Measurements from ENCODE around the gene HMCN1.

Gene HMCN1

GRCh38 chr1:185960422-185961321, 226.5 kb downstream of the HMCN1 start:
- peak; percentile 67 for DNase-seq (ENCODE audit: low read depth, low spot score)
- ChIA-PET CTCF (interaction anchor here (0.8 kb wide), 1 partner anchor 241 kb away, joined by 3 read pairs; no protein-coding TSS in a partner anchor), POLR2A (interaction anchor here (1.3 to 1.9 kb wide), 2 partner anchors 9 to 11 kb away, joined by 5 to 7 read pairs; no protein-coding TSS in a partner anchor)
- TF ChIP-seq, protein P1, sequence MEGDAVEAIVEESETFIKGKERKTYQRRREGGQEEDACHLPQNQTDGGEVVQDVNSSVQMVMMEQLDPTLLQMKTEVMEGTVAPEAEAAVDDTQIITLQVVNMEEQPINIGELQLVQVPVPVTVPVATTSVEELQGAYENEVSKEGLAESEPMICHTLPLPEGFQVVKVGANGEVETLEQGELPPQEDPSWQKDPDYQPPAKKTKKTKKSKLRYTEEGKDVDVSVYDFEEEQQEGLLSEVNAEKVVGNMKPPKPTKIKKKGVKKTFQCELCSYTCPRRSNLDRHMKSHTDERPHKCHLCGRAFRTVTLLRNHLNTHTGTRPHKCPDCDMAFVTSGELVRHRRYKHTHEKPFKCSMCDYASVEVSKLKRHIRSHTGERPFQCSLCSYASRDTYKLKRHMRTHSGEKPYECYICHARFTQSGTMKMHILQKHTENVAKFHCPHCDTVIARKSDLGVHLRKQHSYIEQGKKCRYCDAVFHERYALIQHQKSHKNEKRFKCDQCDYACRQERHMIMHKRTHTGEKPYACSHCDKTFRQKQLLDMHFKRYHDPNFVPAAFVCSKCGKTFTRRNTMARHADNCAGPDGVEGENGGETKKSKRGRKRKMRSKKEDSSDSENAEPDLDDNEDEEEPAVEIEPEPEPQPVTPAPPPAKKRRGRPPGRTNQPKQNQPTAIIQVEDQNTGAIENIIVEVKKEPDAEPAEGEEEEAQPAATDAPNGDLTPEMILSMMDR (IDR thresholded peaks at IDR 0.05; ENCODE audit: insufficient read depth, low read length, missing control alignments), result no peak
- no peak overlapping the region for H3K4me3 ChIP-seq (ENCODE audit: low read depth, low read length)

GRCh38 chr1:185961664-185962063, 227.5 kb downstream of the HMCN1 start:
- no peak overlapping the region for H3K4me3 ChIP-seq (ENCODE audit: low read depth, low read length)
- no peak for DNase-seq (ENCODE audit: low read depth, low spot score)
- ChIA-PET CTCF (no interaction called here), POLR2A (interaction anchor here (1.3 to 1.9 kb wide), 2 partner anchors 8 to 10 kb away, joined by 5 to 7 read pairs; no protein-coding TSS in a partner anchor)
- TF ChIP-seq, protein P1 (IDR thresholded peaks at IDR 0.05; ENCODE audit: insufficient read depth, low read length, missing control alignments), result no peak

- no peak overlapping the region for H3K4me3 ChIP-seq (ENCODE audit: low read depth, low read length)
- ChIA-PET POLR2A (no interaction called here), CTCF (interaction anchor here (0.6 to 1.5 kb wide), 2 partner anchors 152 to 261 kb away, joined by 3 to 7 read pairs; no protein-coding TSS in a partner anchor)
- TF ChIP-seq, protein P1 (IDR thresholded peaks at IDR 0.05; ENCODE audit: insufficient read depth, low read length, missing control alignments), result no peak
- no peak for DNase-seq (ENCODE audit: low read depth, low spot score)
Measured at GRCh38 chr1:185964946-185965345, 230.8 kb downstream of the HMCN1 start.

GRCh38 chr1:185965870-185966269, 231.7 kb downstream of the HMCN1 start:
- no peak for DNase-seq (ENCODE audit: low read depth, low spot score)
- ChIA-PET CTCF (interaction anchor here (1.5 kb wide), 1 partner anchor 152 kb away, joined by 7 read pairs; no protein-coding TSS in a partner anchor), POLR2A (no interaction called here)
- no peak overlapping the region for H3K4me3 ChIP-seq (ENCODE audit: low read depth, low read length)
- TF ChIP-seq, protein P1 (IDR thresholded peaks at IDR 0.05; ENCODE audit: insufficient read depth, low read length, missing control alignments), result no peak

DNA sequence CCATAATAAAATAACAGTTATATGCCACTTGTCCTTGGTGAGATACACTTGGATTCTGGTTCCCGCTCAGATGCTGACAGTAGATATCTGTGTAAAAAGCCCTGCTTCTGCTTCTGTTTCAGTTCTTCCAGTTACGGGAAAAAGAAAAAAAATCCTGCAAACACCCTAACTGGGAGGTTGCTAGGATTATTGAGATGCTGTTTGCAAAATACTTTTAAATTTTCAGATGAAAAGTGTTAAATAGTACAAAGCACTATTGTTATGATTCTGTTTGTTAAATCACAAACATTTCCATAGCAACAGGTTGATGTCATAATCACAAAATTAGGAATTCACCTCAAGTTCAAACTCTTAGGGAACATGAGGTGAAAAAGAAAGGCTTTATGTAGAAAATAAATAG, 232.3 kb downstream of the HMCN1 start:
- TF ChIP-seq, protein P1 (IDR thresholded peaks at IDR 0.05; ENCODE audit: insufficient read depth, low read length, missing control alignments), result no peak
- ChIA-PET CTCF (interaction anchor here (1.5 kb wide), 1 partner anchor 153 kb away, joined by 7 read pairs; no protein-coding TSS in a partner anchor), POLR2A (no interaction called here)
- DNase-seq (ENCODE audit: low read depth, low spot score), result no peak
- no peak overlapping the region for H3K4me3 ChIP-seq (ENCODE audit: low read depth, low read length)

GRCh38 chr1:185969028-185969427, 234.8 kb downstream of the HMCN1 start:
- POLR2A ChIA-PET, result interaction anchor here (1.0 to 1.3 kb wide), 3 partner anchors 8 to 248 kb away, joined by 3 to 5 read pairs (median 4); partner anchors contain the start of gene HMCN1
- no peak overlapping the region for H3K4me3 ChIP-seq (ENCODE audit: low read depth, low read length)
- CTCF ChIA-PET, result interaction anchor here (0.9 to 2.0 kb wide), 3 partner anchors 129 to 248 kb away, joined by 3 to 11 read pairs (median 3); no protein-coding TSS in a partner anchor
- TF ChIP-seq, protein P1 (IDR thresholded peaks at IDR 0.05; ENCODE audit: insufficient read depth, low read length, missing control alignments), result no peak
- DNase-seq (ENCODE audit: low read depth, low spot score), result no peak
